GM23338 (cell line): ENCODE data around the gene LRRC28. TPM values are rescaled to one million over a fixed set of nuclear protein-coding genes. Genes with fewer than 3 reads are reported as not detected.

ENCODE experiments used
- CTCF ChIP-seq, 2 experiments: fragments of 200-600 bp in 1 of 2; sonication (generic) in 1 of 2; conservative IDR thresholded peaks; 2 replicates each; pipeline versions ENCODE4 v1.5.1 to v1.6.1; 2016 to 2017; ENCODE audit warnings: antibody characterized with exemption in 2 of 2, low read depth in 2 of 2, mild to moderate bottlenecking in 2 of 2, moderate library complexity in 1 of 2
- ETS1 ChIP-seq: IDR thresholded peaks from 2 replicates; pipeline ENCODE4 v1.6.1; 2016; ENCODE audit warnings: antibody characterized with exemption
- EZH2phosphoT487 ChIP-seq: fragments of 200-600 bp; sonication (generic); IDR thresholded peaks from one replicate; pipeline ENCODE4 v1.8.1; 2018; ENCODE audit warnings: antibody characterized with exemption; ENCODE audit not compliant: unreplicated experiment
- JUNB ChIP-seq: IDR thresholded peaks from one replicate; pipeline ENCODE4 v1.6.1; 2016; ENCODE audit warnings: antibody characterized with exemption; ENCODE audit not compliant: unreplicated experiment
- NANOG ChIP-seq: IDR thresholded peaks from 2 replicates; pipeline ENCODE4 v1.6.1; 2016; ENCODE audit warnings: antibody characterized with exemption, borderline replicate concordance
- POLR2AphosphoS5 ChIP-seq: IDR thresholded peaks from 2 replicates; pipeline ENCODE4 v1.6.1; 2016; ENCODE audit warnings: antibody characterized with exemption, low read depth
- REST ChIP-seq: IDR thresholded peaks from one replicate; pipeline ENCODE4 v1.6.1; 2018; ENCODE audit warnings: antibody characterized with exemption; ENCODE audit not compliant: unreplicated experiment
- STAT1 ChIP-seq: IDR thresholded peaks from one replicate; pipeline ENCODE4 v1.6.1; 2016; ENCODE audit warnings: antibody characterized with exemption; ENCODE audit not compliant: unreplicated experiment
- ZNF331 ChIP-seq: fragments of 250-450 bp; sonication (Bioruptor Pico); IDR thresholded peaks from 2 replicates; pipeline ENCODE4 v1.5.0; 2020; ENCODE audit warnings: low read depth, mild to moderate bottlenecking, moderate library complexity
- ZNF462 ChIP-seq: fragments of 250-450 bp; sonication (Bioruptor Pico); IDR thresholded peaks from 2 replicates; pipeline ENCODE4 v1.5.0; 2020; ENCODE audit warnings: mild to moderate bottlenecking, moderate library complexity
- polyA plus RNA-seq: library from polyadenylated mRNA; unstranded; fragments of >200 nt; fragmentation: Nextera tagmentation; extraction: Ambion mirVana; gene quantifications from 2 replicates; pipeline ENCODE4 v1.2.1, GENCODE V29; 2016
- total RNA-seq: library from RNA; depleted of rRNA; stranded (reverse); fragments of >200 nt; shearing (Covaris generic); gene quantifications from 2 replicates; pipeline ENCODE4 v1.2.3, GENCODE V29; 2014

LRRC28 gene
- total and polyA plus RNA-seq, 2 experiments from 2014 or later, result 12.9 to 28.4 TPM

- TF ChIP-seq ZNF462 (CRISPR knock-in tag), result no peak
- TF ChIP-seq POLR2AphosphoS5, result no peak
- no peak for TF ChIP-seq NANOG
- TF ChIP-seq CTCF (conservative IDR thresholded peaks at IDR 0.05; ENCODE audit: low read depth in 2 of 2), result no peak
- no peak for TF ChIP-seq JUNB
- no peak for TF ChIP-seq ZNF331 (CRISPR knock-in tag)
- no peak for TF ChIP-seq EZH2phosphoT487
- TF ChIP-seq STAT1, result no peak
- TF ChIP-seq ETS1, result no peak
- TF ChIP-seq REST, result no peak
Measured at GRCh38 chr15:99226802-99227201, 24.5 kb upstream of the LRRC28 start (continued).
